Cardiac muscle cell (in vitro differentiated cells and primary cell): ENCODE results near the gene CDC45. TPM values are rescaled to one million over a fixed set of nuclear protein-coding genes. Genes with fewer than 3 reads are reported as not detected.

ENCODE experiments used
- DNase-seq, 2 donors: peaks; one replicate each; pipeline versions ENCODE4 v3.0.0 to v3.0.0-alpha.2; 2010 to 2017; ENCODE audit warnings: low read depth in 1 of 2, low spot score in 1 of 2
- H3K27ac ChIP-seq: fragments of 200-600 bp; sonication (generic); 2 replicates; pipeline ENCODE4 v1.5.1; 2016
- H3K27me3 ChIP-seq: fragments of 200-600 bp; sonication (generic); 2 replicates; pipeline ENCODE4 v1.6.0; 2016; ENCODE audit warnings: control low read depth
- H3K36me3 ChIP-seq: fragments of 200-600 bp; sonication (generic); 2 replicates; pipeline ENCODE4 v1.5.1; 2016; ENCODE audit warnings: control low read depth
- H3K4me1 ChIP-seq: fragments of 200-600 bp; sonication (generic); 2 replicates; pipeline ENCODE4 v1.8.1; 2017; ENCODE audit warnings: low read depth, mild to moderate bottlenecking, mixed run types
- H3K4me3 ChIP-seq: fragments of 200-600 bp; sonication (generic); 2 replicates; pipeline ENCODE4 v1.5.1; 2016; ENCODE audit warnings: mild to moderate bottlenecking
- H3K9me3 ChIP-seq: fragments of 200-600 bp; sonication (generic); 2 replicates; pipeline ENCODE4 v1.5.1; 2017; ENCODE audit warnings: low read depth, mild to moderate bottlenecking, control low read depth
- polyA plus RNA-seq: library from polyadenylated mRNA; unstranded; fragments of >200 nt; fragmentation: Nextera tagmentation; extraction: Ambion mirVana; gene quantifications from 2 replicates; pipeline ENCODE4 v1.2.1, GENCODE V29; 2016
- total RNA-seq: library from RNA; depleted of rRNA; stranded (reverse); fragments of >200 nt; gene quantifications from 2 replicates; pipeline ENCODE4 v1.2.3, GENCODE V29; 2016
- TF ChIP-seq, protein P1 (sequence below): IDR thresholded peaks from 2 replicates; pipeline ENCODE4 v1.5.1; 2012; ENCODE audit warnings: low read depth, mild to moderate bottlenecking, low read length

Gene CDC45
- total and polyA plus RNA-seq, 2 experiments from 2014 or later: 7.6 to 15.5 TPM

DNA sequence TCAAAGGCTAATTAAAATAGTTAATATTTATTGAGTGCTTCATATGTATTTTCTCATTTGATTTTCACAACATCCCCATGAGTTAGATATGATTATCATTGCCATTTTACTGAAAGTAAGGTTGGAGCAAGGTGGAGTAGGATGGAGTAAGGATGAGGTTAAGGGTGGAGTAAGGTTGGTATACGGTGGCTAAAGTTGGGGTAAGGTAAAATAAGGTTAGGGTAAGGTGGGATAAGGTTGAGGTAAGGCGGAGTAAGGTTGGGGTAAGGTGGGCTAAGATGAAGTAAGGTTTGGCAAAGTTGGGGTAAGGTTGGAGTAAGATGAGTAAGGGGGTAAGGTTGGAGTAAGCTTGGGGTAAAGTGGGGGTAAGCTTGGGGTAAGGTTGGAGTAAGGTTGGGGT lies 90.3 kb downstream of the CDC45 start:
- TF ChIP-seq, protein P1, sequence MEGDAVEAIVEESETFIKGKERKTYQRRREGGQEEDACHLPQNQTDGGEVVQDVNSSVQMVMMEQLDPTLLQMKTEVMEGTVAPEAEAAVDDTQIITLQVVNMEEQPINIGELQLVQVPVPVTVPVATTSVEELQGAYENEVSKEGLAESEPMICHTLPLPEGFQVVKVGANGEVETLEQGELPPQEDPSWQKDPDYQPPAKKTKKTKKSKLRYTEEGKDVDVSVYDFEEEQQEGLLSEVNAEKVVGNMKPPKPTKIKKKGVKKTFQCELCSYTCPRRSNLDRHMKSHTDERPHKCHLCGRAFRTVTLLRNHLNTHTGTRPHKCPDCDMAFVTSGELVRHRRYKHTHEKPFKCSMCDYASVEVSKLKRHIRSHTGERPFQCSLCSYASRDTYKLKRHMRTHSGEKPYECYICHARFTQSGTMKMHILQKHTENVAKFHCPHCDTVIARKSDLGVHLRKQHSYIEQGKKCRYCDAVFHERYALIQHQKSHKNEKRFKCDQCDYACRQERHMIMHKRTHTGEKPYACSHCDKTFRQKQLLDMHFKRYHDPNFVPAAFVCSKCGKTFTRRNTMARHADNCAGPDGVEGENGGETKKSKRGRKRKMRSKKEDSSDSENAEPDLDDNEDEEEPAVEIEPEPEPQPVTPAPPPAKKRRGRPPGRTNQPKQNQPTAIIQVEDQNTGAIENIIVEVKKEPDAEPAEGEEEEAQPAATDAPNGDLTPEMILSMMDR: no peak
- H3K4me3 ChIP-seq: no peak overlapping the region
- no peak overlapping the region for H3K27ac ChIP-seq
- no peaks in the 10 kb centered on the region for H3K36me3 ChIP-seq
- no peaks in the 10 kb centered on the region for H3K4me1 ChIP-seq
- H3K9me3 ChIP-seq: no peaks in the 10 kb centered on the region
- no peak for DNase-seq
- no peaks in the 10 kb centered on the region for H3K27me3 ChIP-seq

Other genes starting within 250 kb of the CDC45 start
- gene CLTCL1, start 188.2 kb upstream of the CDC45 start, total RNA-seq: 7.2 and 12.2 TPM in 2 replicates
- gene CLTCL1, start 188.2 kb upstream of the CDC45 start, polyA plus RNA-seq: 3.9 and 7.5 TPM in 2 replicates
- 29.7 and 36.9 TPM in 2 replicates for gene HIRA, start 48.2 kb upstream of the CDC45 start, total RNA-seq
- gene HIRA, start 48.2 kb upstream of the CDC45 start, polyA plus RNA-seq: 17.1 and 35.9 TPM in 2 replicates
- gene MRPL40, start 47.4 kb upstream of the CDC45 start, total RNA-seq: 38.7 and 43.7 TPM in 2 replicates
- gene MRPL40, start 47.4 kb upstream of the CDC45 start, polyA plus RNA-seq: 82.9 and 91.3 TPM in 2 replicates
- 102 and 146 TPM in 2 replicates for gene C22orf39, start 32.2 kb upstream of the CDC45 start, total RNA-seq
- gene C22orf39, start 32.2 kb upstream of the CDC45 start, polyA plus RNA-seq: 117 and 133 TPM in 2 replicates
- 23.4 and 34.2 TPM in 2 replicates for gene UFD1, start 727 bp upstream of the CDC45 start, total RNA-seq
- gene UFD1, start 727 bp upstream of the CDC45 start, polyA plus RNA-seq: 36.9 and 77.3 TPM in 2 replicates
- 0.74 and 1.0 TPM in 2 replicates for gene CLDN5, start 44.5 kb downstream of the CDC45 start, total RNA-seq
- 0.13 and 0.50 TPM in 2 replicates for gene CLDN5, start 44.5 kb downstream of the CDC45 start, polyA plus RNA-seq
- 165 and 303 TPM in 2 replicates for gene SEPTIN5, start 234.6 kb downstream of the CDC45 start, total RNA-seq
- 129 and 260 TPM in 2 replicates for gene SEPTIN5, start 234.6 kb downstream of the CDC45 start, polyA plus RNA-seq
- 89.4 and 100 TPM in 2 replicates for gene GP1BB, start 243.6 kb downstream of the CDC45 start, total RNA-seq
- gene GP1BB, start 243.6 kb downstream of the CDC45 start, polyA plus RNA-seq: 80.9 and 83.2 TPM in 2 replicates